CD4-positive, alpha-beta T cell treated with Interleukin-17A for 4 hours (primary cell): ENCODE results near the gene PPP1R12A.
"Not testable (repeated sequence)": the region's sequence is repeated elsewhere in the genome, so short reads cannot be mapped to it uniquely, and the experiment has no call there.

ENCODE experiments used
- DNase-seq: peaks from one replicate; pipeline ENCODE4 v3.0.0-alpha.2; 2020; ENCODE audit warnings: mixed read lengths

Gene PPP1R12A

DNA sequence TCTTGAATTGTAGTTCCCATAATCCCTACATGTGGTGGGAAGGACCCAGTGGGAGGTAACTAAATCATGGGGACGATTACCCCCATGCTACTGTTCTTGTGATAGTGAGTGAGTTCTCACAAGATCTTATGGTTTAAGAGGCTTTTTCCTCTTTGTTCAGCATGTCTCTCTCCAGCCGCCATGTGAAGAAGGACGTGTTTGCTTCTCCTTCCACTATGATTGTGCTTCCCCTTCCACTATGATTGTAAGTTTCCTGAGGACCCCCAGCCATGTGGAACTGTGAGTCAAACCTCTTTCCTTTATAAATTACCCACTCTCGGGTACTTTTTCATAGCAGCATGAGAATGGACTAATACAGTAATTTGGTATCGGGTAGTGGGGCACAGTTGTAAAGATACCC, 97.3 kb downstream of the PPP1R12A start:
- no peak for DNase-seq

DNA sequence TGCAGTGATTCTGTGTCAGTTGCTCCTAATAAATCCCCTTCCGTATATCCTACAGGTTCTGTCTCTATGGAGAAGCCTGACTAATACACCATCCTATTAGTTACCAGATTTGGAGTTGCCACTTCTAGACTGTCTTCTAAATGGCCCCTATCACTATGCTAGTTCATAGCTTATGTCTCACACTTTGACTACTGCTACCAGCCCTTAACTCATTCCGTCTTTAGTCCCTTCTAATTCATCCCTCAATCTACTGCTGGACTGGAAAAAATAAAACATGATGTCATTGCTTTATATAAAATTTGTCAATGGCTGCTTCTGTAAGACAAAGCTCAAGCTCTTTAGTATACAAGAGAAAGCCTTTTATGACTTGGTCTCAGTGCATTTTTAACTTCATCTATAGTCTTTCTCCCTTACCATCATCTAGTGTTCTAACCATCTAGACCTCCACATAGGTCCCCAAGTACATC, 99.5 kb downstream of the PPP1R12A start:
- no peak for DNase-seq

GRCh38 chr12:79834712-79835376, 100.1 kb downstream of the PPP1R12A start:
- DNase-seq = no peak

GRCh38 chr12:79830440-79830839, 104.5 kb downstream of the PPP1R12A start:
- DNase-seq = no peak

DNA sequence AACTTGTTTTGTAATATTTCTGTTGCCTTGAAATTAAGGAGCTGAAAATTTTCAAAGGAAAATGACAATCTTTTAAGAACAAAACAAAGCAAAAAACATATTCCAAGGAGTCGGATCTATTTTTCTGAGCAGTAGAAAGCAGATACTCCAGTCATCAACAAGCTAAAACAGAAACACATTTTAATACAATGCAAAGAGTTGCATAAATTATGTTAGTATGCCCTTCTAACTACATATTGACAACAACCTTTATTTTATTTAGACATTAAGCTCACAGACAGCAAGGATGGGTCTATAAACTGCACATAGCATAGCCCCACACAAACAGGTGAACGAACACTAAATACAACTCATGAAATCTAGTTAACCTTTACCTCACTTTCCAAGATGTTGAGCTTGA, 106.0 kb downstream of the PPP1R12A start:
- no peak for DNase-seq

GRCh38 chr12:79827484-79827883, 107.4 kb downstream of the PPP1R12A start:
- no peak for DNase-seq

DNA sequence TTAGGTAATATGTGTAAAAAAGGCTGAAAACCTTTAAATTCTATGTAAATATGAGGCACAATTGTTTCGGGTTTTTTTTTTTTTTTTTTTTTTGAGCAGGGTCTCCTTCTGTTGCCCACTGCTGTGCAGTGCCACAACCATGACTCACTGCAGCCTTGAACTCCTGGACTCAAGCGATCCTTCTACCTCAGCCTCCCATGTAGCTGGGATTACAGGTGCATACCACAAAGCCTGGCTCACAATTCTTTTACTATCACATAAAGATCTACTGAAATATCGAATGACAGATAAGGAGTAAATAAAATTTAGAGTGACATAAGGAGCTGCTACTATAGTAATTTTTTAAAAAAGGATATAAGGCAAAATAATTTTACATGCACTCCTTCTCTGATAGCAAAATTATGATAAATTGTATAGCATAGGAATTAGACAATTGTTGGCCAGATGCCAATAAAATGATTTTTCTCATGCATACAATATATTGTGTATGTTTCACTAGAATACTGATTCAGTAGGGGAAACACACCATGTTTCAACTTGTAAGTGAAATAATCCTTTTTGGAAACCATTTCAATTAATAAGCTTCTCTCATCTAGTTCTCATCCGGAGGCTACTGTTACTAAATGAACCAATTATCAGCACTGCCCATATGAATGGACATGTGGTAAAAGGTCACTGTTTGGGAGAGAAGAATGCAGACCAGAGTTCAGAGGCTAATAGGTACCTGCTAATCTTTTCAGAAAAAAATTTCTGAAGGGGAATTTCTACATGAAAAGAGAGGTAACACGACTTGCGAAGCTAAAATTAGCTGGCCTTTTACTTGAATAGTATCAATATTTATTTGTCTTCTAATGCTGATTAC, 108.4 kb downstream of the PPP1R12A start:
- DNase-seq = no peak

DNA sequence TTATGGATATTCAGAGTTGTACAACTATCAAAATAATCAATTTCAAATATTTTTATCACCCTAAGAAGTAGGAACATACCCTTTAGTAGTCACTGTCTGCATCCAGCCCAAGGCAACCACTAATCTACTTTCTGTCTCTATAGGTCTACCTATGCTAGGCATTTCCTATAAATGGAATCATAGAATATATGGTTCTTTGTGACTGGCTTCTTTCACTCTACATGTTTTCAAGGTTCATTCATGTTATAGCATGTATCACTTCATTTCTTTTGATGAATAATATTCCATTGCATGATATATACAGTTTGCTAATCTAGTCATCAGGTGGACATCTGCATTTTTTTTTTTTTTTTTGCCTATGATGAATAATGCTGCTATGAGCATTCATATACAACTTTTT, 112.4 kb downstream of the PPP1R12A start:
- no peak for DNase-seq

GRCh38 chr12:79818856-79819255, 116.0 kb downstream of the PPP1R12A start:
- no peak for DNase-seq

GRCh38 chr12:79784366-79785065, 150.4 kb downstream of the PPP1R12A start:
- DNase-seq = not testable (repeated sequence)

DNA sequence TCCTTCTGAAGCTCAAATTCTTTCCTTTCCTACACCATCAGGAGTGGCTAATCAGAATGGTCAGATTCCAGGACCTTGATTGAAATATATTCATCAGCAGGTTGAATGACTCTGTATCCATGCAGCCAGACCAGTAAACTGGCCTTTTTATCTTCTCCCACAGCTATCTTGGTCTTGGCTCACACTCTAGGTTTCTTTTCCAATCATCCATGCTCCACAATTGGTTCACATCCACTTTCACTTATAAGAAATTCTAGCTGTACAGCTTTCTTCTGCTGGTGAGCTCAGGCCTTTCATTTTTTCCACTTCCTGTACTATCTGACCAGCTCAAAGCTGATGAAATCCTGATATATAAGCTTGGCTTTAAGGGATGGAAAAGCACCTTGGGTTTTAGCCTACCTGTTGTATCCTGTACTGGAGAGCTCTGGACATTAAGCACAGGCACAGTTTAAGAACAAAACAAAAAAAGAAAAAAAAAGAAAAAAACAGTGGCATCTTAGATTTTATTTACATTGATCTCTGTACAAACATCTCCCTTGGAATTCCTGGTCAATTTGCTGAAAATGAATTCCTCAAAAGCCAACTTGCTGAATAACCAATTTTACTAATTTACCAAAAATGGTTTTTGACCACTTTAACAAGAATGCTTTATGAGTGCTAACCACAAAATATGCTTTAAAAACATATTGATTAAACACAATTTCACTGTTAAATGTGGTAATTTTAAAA, 152.6 kb downstream of the PPP1R12A start:
- no peak for DNase-seq

GRCh38 chr12:79778802-79779448, 156.0 kb downstream of the PPP1R12A start:
- DNase-seq = no peak

DNA sequence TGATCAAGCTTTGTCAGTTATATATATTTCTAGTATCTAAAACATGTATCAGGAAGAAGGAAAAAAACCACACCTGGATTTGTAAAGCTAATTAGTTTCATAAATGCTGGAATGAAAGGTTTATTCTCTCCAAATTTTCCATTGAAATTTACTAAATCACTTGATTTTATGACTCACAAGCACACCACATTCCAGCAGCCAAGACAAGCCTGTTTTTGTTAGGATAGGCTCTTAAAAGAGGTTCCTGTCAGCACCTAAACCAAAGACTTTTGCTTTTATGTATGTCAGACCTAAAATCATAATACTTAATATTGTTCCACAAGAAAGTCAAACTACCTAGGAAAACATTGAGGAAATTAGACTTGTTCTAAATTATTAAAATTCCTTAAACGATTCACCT, 158.8 kb downstream of the PPP1R12A start:
- no peak for DNase-seq

DNA sequence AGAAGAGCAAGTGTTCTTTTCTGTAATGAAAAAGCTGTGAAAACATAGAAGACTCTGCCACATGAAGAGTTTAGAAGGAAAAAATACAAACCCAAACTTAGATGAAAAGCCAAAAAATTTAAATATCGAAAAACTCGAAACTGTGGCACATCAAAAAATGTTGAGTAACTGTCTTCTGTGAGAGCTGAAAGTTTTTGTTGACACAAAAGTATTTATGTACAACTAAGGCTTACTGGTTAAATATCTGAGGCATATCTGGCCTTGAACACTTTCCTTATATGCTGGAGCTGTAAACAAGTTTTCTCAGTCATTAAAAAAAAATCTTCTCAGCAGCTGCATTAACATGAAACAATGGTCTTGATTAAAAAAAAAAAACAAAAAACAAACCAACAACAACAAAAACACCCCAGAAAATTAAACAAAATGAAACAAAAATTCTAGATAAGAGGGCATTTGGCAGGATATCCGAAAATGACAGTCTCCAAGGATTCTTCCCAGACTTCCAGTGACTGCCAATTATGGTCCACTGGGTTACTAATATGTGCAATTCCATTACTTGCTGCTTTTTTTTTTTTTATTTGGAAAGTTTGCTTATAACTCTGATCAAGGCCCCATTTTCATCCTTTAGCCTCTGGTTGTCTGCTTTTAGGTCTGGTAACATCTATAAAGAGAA, 159.4 kb downstream of the PPP1R12A start:
- no peak for DNase-seq

DNA sequence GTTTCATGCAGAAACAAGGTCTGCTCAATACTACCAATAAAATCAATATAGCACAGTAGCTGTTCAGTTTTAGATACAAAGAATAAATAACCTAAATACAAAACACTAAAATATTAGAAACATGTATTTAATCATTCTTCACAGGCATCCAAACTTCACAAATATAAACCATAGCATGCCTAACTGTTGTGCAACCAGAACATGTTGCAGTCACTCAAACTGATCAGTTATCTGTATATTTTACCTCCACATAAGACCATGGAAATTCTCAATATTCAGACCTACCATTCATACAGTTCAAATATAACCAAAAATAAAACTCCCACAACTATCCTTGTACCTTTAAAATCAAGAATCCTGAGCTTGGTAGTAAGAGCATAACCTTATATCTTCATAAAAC, 161.0 kb downstream of the PPP1R12A start:
- no peak for DNase-seq

DNA sequence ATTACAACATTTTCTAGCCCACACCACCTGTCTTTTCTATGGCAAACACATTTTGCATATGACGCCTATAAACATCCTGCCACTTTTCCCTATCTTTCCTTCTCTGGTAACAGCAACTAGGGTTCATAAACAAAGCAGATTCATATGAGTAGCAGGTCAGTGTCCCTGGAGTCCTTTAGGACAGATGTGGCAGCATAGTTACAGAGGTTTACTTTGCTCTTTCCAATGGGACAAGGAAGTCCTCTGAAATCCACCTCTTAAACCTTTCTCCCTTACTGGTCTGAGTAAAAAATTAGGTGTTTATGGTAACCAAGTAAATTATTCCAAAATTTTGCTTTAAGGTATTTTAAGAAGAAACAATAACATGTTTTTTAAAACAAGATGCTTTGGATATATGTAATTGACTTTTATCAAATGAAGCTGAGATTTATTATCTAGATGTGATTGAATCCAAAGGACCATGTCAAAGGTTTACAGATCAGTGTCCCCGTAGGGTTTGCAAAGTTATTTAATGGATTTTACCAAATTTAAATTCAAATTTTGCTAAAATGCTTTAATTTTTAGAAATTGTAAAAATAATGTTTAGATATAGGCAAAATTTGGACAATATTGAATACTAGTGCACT, 164.9 kb downstream of the PPP1R12A start:
- no peak for DNase-seq

DNA sequence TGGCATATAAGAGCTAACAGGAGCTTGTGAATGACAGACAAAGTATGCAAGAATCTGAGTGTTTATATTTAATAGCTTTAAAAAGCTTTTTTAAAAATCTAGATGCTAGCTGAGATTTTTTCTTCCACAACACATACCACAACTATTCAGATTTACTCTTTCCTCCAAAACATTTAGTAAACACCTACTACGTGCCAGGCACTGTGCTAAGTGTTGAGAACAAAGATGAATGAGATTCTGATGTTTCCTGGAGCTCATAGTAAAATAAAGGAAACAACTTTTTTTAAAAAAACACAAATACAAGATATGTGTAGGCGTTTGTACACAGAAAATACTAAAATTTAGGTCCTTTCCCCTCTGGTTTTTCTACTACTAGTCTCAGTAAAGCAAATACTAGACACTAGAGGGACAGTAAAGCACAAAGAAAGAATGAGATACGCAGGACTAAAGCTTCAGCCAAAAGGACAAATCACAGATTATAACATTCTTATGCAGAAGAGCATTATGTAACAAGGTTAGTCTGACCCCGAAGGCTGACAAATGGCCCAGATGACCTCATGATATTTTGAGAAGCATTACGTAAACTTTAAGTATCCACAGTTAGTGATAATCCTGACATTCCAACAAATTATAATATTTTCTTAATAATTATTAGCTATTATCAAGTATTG, 165.6 kb downstream of the PPP1R12A start:
- DNase-seq = no peak

DNA sequence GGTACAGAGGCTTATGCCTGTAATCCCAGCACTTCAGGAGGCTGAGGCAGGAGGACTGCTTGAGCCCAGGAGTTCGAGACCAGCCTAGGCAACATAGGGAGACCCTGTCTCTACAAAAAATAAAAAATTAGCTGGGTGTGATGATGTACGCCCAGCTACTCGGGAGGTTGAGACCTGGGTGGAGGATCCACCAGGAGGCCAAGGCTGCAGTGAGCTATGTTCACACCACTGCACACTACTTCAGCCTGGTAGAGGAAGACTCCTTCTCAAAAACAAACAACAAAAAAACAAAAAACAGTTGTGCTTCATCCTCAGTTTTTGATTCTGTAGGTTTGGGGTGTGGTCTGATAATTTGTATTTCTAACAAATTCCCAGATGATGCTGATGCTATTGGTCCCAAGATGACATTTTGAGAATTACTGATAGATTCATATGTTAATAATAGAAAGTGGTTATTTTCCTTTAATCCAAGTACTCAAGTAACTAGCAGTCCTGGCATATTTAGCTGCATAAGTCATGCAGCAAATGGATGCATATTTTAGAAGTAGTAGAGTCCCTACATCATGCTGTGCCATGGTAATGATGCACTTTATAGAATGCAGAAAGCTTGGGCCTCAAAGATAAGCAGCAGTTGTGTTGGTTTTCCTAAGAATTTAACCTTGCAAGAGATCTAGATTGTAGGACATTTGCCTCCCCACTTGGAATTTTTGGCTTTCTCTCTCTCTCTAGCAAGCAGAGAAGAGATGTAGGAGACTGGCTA, 168.0 kb downstream of the PPP1R12A start:
- DNase-seq = no peak

DNA sequence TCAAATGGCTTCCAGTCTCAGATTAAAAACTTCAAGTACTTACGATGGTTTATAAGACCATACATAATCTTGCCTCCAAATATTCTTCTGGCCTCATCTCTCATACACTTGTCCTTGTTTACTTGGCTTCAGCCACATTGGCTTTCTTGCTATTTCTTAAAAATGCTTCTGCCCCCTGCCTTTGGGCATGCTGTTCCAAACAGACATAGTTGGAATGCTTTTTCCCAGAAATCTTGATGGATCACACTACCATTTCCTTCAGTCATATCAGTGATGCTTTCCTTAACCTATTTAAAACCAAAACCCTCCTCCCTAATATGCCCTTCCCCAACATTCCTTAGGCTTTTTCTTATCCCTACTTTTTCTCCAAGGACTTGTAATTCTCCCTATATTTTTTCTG, 169.7 kb downstream of the PPP1R12A start:
- no peak for DNase-seq

DNA sequence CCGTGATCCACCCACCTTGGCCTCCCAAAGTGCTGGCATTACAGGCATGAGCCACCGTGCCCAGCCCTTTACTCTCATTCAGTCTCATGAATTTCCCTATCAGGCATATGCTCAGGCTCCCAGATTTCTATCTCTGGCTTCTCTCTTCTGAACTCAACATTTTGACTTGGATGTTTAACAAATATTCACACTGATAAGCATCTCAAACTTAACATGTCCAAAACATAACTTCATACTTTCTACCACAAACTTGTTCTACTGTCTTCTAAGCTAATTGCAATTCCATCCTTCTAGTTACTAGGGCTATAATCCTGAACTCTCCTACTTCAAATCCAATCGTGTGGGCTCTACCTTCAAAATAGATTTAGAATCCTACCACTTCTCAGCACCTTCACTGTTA, 170.3 kb downstream of the PPP1R12A start:
- no peak for DNase-seq
